ENCODE data around the gene LNX2. TPM values are rescaled to one million over a fixed set of nuclear protein-coding genes. Genes with fewer than 3 reads are reported as not detected.

Gene LNX2
- total and polyA plus RNA-seq, 2 donors from 2014 or later, result 5.6 to 13.8 TPM

GRCh38 chr13:27662738-27663470 lies 42.6 kb upstream of the LNX2 start:
- TF ChIP-seq, protein P1, sequence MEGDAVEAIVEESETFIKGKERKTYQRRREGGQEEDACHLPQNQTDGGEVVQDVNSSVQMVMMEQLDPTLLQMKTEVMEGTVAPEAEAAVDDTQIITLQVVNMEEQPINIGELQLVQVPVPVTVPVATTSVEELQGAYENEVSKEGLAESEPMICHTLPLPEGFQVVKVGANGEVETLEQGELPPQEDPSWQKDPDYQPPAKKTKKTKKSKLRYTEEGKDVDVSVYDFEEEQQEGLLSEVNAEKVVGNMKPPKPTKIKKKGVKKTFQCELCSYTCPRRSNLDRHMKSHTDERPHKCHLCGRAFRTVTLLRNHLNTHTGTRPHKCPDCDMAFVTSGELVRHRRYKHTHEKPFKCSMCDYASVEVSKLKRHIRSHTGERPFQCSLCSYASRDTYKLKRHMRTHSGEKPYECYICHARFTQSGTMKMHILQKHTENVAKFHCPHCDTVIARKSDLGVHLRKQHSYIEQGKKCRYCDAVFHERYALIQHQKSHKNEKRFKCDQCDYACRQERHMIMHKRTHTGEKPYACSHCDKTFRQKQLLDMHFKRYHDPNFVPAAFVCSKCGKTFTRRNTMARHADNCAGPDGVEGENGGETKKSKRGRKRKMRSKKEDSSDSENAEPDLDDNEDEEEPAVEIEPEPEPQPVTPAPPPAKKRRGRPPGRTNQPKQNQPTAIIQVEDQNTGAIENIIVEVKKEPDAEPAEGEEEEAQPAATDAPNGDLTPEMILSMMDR (IDR thresholded peaks at IDR 0.05; ENCODE audit: borderline replicate concordance, extremely low read depth, insufficient read depth), result no peak
- FAIRE-seq (no peak), DNase-seq (no peak)
- H3K4me1 ChIP-seq (ENCODE audit: control insufficient read depth in 2 of 3, insufficient read depth in 2 of 3, low read depth in 1 of 3, low read length in 3 of 3), result peaks cover 0 to 39% (median 18%) of the 10 kb centered on the region in 3 donors
- peak overlapping the region in 1 of 2 donors; percentile 13 for H3K27ac ChIP-seq (ENCODE audit: low read depth in 2 of 2, low read length in 2 of 2)
- H3K9ac ChIP-seq (ENCODE audit: low read length in 3 of 3), result no peak overlapping the region
- H3K27me3 ChIP-seq (ENCODE audit: control insufficient read depth, insufficient read depth, low read length), result no peaks in the 10 kb centered on the region
- peaks cover 0 to 3% (median 0%) of the 10 kb centered on the region in 3 donors for H3K36me3 ChIP-seq (ENCODE audit: control insufficient read depth in 2 of 3, insufficient read depth in 3 of 3, low read length in 3 of 3)
- no peaks in the 10 kb centered on the region for H3K9me3 ChIP-seq (ENCODE audit: control insufficient read depth in 2 of 3, insufficient read depth in 1 of 3, low read length in 3 of 3)
- intact Hi-C loops (cut with DNase I), result no loop called here
- H3K4me3 ChIP-seq (ENCODE audit: low read length in 3 of 3), result no peak overlapping the region

- H3K27ac ChIP-seq (ENCODE audit: low read depth in 2 of 2, low read length in 2 of 2), result peak overlapping the region; percentile 15 to 20
- H3K4me3 ChIP-seq (ENCODE audit: low read length in 3 of 3), result peak overlapping the region in 1 of 3 donors; percentile 3
- H3K9ac ChIP-seq (ENCODE audit: low read length in 3 of 3), result no peak overlapping the region
- TF ChIP-seq, protein P1 (IDR thresholded peaks at IDR 0.05; ENCODE audit: borderline replicate concordance, extremely low read depth, insufficient read depth), result no peak
- FAIRE-seq (no peak), DNase-seq (peak in 1 of 5 donors; percentile 21)
- H3K36me3 ChIP-seq (ENCODE audit: control insufficient read depth in 2 of 3, insufficient read depth in 3 of 3, low read length in 3 of 3), result no peaks in the 10 kb centered on the region
- H3K4me1 ChIP-seq (ENCODE audit: control insufficient read depth in 2 of 3, insufficient read depth in 2 of 3, low read depth in 1 of 3, low read length in 3 of 3), result peaks cover 0 to 39% (median 18%) of the 10 kb centered on the region in 3 donors
- H3K27me3 ChIP-seq (ENCODE audit: control insufficient read depth, insufficient read depth, low read length), result no peaks in the 10 kb centered on the region
- H3K9me3 ChIP-seq (ENCODE audit: control insufficient read depth in 2 of 3, insufficient read depth in 1 of 3, low read length in 3 of 3), result no peaks in the 10 kb centered on the region
- intact Hi-C loops (cut with DNase I), result no loop called here
These were observed 40.7 kb upstream of the LNX2 start for GRCh38 chr13:27661017-27661416.

GRCh38 chr13:27660511-27660910 lies 40.2 kb upstream of the LNX2 start:
- DNase-seq, result no peak
- Histone ChIP-seq H3K9me3 (ENCODE audit: control insufficient read depth in 2 of 3, insufficient read depth in 1 of 3, low read length in 3 of 3) (no peaks in the 10 kb centered on the region), H3K4me3 (ENCODE audit: low read length in 3 of 3) (no peak overlapping the region), H3K4me1 (ENCODE audit: control insufficient read depth in 2 of 3, insufficient read depth in 2 of 3, low read depth in 1 of 3, low read length in 3 of 3) (peaks cover 0 to 39% (median 18%) of the 10 kb centered on the region in 3 donors), H3K9ac (ENCODE audit: low read length in 3 of 3) (no peak overlapping the region), H3K27me3 (ENCODE audit: control insufficient read depth, insufficient read depth, low read length) (no peaks in the 10 kb centered on the region), H3K36me3 (ENCODE audit: control insufficient read depth in 2 of 3, insufficient read depth in 3 of 3, low read length in 3 of 3) (no peaks in the 10 kb centered on the region), H3K27ac (ENCODE audit: low read depth in 2 of 2, low read length in 2 of 2) (peak overlapping the region; percentile 15 to 20)
- TF ChIP-seq, protein P1 (IDR thresholded peaks at IDR 0.05; ENCODE audit: borderline replicate concordance, extremely low read depth, insufficient read depth), result no peak
- intact Hi-C loops (cut with DNase I), result no loop called here
- no peak for FAIRE-seq

All from kidney (tissue), 14 donors.